Cardiac fibroblast (primary cell): ENCODE measurements around the gene TYW1.
"Not testable (repeated sequence)": the region's sequence is repeated elsewhere in the genome, so short reads cannot be mapped to it uniquely, and the experiment has no call there.

Experiments
- DNase-seq, 2 donors: peaks; one replicate each; pipeline versions ENCODE4 v3.0.0 to v3.0.0-alpha.2; 2010; ENCODE audit warnings: low read depth in 2 of 2
- H3K4me3 ChIP-seq, 2 donors: replicated peaks in 1 of 2; 1 replicate in 1 of 2; 2 replicates in 1 of 2; pipeline ENCODE4 v1.5.1; 2011; ENCODE audit warnings: low read depth in 2 of 2, low read length in 2 of 2, mild to moderate bottlenecking in 2 of 2, moderate library complexity in 1 of 2
- CTCF ChIP-seq: IDR thresholded peaks from one replicate; pipeline ENCODE4 v1.5.1; 2011; ENCODE audit warnings: low read depth, mild to moderate bottlenecking, low read length, inconsistent platforms

TYW1 gene

GRCh38 chr7:67251986-67252558 lies 255.4 kb downstream of the TYW1 start:
- no peak overlapping the region for H3K4me3 ChIP-seq
- no peak for TF ChIP-seq CTCF
- no peak for DNase-seq

DNA sequence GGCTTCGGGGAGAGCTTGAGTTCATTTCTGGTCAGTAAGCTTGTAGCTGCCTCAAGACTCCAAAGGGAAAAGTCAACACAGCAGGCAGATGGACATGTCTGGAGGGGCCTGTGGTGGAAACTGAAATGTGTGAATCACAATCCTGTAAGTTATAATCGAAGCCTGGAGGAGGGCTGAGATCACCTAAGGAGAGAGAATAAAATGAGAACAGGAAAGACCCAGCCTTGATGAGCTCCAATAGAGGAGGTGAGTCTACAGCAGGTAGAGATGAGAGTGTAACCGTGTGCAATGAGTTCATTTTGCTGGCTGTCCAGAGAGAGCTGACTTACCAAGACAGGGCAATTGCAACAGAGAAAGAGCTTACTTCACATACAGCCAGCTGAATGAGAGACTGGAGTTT lies 258.4 kb downstream of the TYW1 start:
- not testable (repeated sequence) for DNase-seq, H3K4me3 ChIP-seq

- not testable (repeated sequence) for H3K4me3 ChIP-seq, DNase-seq
Observed at GRCh38 chr7:67257779-67258178, 261.1 kb downstream of the TYW1 start.

DNA sequence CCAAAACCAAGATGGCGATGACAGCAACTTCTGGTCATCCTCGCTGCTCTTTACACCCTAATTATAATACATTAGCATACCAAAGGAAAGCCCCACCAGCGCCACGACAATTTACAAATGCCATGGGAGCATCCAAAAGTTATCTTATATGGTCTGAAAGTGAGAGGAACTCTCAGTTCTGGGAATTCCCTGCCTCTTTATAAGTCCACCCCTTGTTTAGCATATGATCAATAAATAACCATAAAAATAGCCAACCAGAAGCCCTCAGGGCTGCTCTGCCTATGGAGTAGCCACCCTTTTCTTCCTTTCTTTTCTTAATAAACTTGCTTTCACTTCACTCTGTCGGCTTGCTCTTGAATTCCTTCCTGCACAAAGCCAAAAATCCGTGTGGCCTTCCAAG lies 262.7 kb downstream of the TYW1 start:
- H3K4me3 ChIP-seq, DNase-seq: not testable (repeated sequence)

DNA sequence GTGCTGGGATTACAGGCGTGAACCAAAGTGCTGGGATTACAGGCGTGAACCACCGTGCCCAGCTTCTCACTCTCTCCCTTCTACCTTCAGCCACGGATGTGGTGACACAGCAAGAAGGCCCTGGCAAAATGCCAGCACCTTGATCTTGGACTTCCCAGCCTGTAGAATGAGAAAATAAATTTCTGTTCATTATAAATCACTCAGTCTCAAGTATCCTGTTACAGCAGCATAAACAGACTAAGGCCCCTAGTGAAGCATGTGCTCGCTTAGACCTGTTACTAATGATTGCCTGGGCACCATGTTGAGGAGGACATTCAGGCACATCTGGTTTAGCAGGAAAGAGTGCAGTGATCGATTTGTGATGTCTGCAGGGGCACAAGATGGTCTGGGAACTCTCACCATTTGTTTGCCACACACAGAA lies 263.5 kb downstream of the TYW1 start:
- peak in 1 of 2 donors; percentile 16 for DNase-seq

DNA sequence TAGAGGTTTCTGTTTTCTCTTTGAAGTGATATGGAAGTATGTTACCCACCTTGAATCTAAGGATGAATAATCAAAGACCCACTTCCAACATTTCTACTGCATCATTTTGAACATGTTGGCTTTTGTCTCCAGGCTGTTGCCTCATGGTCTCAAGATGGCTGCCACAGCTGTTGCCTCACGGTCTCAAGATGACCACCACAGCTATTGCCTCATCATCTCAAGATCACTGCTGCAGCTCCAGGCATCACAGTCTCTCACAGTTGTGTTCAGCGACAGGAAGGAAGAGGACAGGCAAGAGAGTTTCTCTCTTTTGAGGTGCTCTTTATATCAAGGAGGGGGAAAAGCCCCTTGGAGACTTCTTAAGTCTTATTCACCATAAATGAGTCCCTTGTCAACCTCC lies 267.4 kb downstream of the TYW1 start:
- DNase-seq = peak in 1 of 2 donors; percentile 29
- H3K4me3 ChIP-seq = not testable (repeated sequence)

More for the DNA sequence above, 263.5 kb downstream of the TYW1 start:
- not testable (repeated sequence) for H3K4me3 ChIP-seq

GRCh38 chr7:67266070-67266469 lies 269.4 kb downstream of the TYW1 start:
- not testable (repeated sequence) for DNase-seq, H3K4me3 ChIP-seq

DNA sequence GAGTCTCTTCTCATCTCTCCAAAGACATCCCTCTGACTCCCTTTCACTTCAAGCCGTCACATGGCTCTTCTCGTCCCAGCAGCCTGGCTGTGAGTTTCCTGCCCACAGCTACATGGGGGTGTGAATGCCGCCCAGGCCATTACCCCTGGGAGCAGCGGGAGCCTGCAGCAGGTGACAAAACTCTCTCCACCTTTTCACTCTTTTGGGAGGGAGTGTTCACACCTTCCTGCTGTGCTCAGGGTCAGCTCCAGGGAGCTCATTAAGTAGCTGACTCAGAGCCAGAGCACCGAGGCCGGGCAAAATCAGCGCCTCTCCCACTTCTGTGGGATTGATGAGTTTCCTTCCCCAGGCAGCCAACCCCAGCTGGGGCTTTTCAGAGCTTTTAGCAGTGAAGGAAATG lies 271.3 kb downstream of the TYW1 start:
- TF ChIP-seq CTCF = no peak
- no peak overlapping the region for H3K4me3 ChIP-seq

DNA sequence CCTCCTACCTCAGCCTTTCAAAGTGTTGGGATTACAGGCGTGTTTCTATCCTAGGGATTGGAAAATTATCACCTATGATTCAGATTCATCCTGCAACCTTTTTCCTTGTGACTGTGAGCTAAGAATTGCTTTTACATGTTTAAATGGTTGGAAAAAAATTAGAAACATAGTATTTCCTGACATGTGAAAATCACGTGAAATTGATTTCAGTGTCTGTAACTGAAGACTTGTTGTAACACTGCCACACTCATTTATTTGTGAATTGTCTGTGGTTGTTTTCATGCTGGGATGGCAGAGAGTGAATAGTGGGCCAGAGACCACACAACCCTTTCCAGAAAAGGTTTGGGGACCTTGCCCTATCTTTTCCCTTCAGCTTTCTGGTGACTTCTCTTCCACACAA lies 273.3 kb downstream of the TYW1 start:
- not testable (repeated sequence) for H3K4me3 ChIP-seq, DNase-seq

More for the DNA sequence above, 271.3 kb downstream of the TYW1 start:
- no peak for DNase-seq
